HG02610 (cell line): ENCODE data around the gene MTRF1L.

Experiments
- ATAC-seq: cut with Tn5 transposase; IDR thresholded peaks from one replicate; pipeline ENCODE4 v1.9.1; 2021; ENCODE audit warnings: mild to moderate bottlenecking, moderate library complexity; ENCODE audit not compliant: unreplicated experiment

MTRF1L gene, protein sequence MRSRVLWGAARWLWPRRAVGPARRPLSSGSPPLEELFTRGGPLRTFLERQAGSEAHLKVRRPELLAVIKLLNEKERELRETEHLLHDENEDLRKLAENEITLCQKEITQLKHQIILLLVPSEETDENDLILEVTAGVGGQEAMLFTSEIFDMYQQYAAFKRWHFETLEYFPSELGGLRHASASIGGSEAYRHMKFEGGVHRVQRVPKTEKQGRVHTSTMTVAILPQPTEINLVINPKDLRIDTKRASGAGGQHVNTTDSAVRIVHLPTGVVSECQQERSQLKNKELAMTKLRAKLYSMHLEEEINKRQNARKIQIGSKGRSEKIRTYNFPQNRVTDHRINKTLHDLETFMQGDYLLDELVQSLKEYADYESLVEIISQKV

DNA sequence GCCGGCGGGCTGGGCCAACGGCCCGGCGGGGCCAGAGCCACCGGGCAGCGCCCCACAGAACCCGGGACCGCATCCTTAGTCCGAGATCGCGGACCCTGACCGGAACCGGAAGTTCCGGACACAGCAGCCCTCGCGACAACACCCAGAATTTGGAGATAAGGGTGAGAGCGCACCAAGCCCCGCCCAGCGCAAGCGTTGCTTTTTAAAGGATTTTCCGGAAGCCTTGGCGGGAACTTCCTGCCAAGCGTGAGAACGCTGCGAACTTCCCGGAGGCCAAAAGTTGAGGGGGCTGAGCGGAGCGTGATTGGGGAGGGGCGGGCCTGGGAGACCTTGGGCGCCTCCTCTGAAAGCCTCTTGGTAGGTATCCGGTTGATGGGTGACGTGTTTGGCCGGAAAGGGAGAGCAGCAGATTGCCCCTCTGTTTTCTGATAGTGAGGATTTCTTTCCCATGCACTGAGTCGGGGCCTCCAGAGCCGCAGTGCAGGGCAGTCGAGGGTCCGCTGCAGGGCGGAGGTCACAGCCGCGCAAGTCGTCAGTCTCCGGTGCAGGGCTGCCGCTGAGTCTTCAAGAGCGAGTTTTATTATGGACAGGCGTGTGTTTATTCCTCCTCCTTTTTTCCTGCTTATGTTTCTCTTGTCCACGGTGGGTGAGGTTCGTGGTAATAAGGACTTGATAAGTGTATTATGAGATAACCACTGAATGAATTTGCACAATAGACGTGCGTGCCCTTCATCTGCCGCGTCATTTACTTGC is at the start of gene MTRF1L:
Gene MTRF1L, minus strand, starts transcription at position 97 of the 753 bp plus-strand sequence. Its CDS starts 24 bp downstream, at position 73.
- peak; percentile 94 for ATAC-seq

DNA sequence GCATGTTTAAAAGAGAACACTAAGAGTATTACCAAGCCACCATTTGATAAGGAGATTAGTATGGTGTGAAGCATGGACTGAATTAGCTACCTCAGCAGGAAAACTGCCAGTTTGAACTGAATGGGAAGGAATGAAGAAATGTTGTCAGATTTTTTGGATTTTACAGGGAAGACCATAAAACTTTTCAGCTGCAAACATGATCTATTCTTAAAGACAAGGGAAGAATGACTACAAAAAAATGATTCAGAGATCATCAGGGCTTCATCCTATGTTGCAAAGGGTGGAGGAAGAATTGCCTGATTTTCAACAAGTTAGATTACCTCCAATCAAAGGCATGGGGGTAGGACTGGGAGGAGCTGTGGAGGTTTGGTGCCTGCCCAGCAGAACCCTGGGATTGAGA is 49.3 kb upstream of the MTRF1L start:
- ATAC-seq = no peak

DNA sequence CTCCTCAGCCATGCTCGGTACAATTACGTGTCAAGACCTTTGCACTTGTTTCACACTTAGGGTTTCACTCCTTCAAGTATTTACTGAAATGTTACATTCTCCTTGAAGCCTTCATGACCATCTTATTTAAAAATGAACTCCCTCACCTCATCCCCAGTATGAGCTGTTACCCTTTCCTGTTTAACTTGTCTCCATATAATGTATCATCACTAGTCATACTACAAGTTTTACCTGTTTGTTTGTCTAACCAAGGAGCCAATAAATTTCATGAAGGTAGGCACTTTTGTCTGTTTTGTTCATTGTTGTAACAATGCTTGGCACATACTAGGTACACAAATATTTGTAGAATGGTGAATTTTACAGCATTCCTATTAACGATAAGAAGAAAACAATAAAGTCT is 46.1 kb upstream of the MTRF1L start:
- ATAC-seq = no peak

DNA sequence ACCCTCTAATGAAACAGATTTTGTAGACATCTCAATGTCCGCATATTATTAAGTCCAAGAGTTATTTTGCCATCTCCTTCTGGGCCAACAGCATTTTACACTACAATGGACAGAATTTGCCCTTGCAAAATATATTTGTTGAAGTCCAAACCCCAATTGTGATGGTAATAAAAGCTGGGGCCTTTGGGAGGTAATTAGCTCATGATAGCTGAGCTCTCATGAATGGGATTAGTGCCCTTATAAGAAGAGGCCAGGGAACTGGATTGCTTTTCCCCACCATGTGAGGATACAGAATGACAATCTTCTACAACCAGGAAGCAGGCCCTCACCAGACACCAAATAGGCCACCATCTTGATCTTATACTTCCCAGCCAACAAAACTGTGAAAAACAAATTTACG is 44.9 kb upstream of the MTRF1L start:
- ATAC-seq = no peak

DNA sequence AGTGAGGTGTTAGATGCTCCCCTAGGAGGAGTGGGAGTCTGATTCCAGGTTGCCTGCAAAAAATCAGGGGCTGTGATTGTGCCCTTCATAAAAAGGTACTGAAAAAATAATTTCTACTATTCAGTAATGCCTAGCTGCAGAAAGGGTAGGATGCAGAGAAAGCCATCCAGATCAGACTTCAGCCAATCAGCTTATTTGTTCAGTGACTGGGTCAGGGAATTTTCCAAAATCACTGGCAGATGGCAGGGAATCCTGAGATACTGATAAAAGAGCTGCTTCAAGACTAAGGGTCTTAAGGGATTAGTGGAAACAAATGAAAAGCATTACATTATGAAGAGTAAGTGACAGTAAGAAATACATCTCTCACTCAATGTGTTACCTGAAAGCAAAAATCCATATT is 42.8 kb upstream of the MTRF1L start:
- no peak for ATAC-seq

DNA sequence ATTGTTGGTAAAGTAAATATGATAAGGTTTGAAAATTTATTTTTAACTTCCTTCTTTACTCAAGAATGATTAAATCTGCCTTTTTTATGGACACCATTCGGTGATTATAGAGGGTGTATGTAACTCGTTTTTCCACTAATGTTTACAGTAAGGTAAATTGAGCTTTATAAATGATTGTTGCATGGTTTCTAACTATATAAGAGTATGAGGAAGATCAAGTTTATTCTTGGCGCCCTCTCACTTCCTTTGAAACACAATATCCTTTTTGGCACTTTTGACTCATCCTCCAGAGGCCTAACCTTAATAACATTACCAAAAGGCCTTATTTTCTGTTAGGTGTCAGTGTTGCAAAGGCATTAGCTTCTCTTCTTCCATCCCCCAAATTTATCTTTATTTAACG is 41.8 kb upstream of the MTRF1L start:
- ATAC-seq = no peak

DNA sequence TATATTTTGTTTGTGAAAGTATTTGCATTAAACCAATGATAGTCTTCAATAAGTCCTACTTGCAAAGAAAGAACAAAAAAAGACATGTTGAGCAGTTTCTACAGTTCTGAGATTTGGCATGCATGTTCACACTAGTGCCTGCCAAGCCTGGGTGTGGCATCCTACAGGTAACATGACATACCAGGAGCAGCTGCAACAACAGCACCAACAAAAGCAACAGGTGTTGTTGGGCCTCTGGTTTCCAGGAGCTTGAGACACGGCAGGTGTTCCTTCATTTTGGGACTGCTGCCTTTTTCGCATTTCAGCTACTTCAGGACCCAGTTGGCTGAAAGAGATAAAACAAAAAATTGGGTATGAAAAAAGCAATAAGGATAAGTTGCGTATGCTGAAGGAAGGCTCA is 41.2 kb upstream of the MTRF1L start:
- no peak for ATAC-seq

DNA sequence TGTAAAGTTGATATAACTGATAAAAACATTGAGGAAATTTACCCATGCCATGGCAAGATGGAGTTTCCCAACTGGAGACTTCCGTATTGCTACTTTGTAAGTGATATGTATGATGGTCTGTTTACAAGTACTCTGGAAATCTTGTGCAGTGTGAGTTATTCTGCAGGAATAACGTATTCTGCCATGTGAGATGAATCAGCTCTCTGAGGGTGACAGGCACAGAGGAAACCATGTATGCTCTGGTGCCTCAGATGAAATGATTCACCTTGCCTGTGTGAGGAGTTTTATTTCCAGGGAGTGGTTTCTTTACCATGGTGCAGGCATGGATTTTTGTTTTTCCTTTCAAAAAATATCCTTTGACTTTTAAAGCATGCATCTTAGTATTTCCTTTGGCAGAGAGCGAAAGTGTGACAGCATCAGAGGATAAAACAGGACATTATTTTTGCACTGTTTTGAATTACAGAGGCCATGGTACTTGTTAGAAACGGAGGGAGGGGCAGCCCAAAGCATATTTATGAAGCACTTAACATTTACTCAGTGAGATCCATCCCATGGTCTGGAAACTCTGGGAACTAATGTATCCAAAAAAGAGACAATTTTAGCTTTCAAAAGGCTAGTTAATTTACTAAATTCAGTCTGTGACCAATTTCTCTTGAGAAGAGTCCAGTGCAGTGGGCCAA is 36.0 kb upstream of the MTRF1L start:
- ATAC-seq = no peak

DNA sequence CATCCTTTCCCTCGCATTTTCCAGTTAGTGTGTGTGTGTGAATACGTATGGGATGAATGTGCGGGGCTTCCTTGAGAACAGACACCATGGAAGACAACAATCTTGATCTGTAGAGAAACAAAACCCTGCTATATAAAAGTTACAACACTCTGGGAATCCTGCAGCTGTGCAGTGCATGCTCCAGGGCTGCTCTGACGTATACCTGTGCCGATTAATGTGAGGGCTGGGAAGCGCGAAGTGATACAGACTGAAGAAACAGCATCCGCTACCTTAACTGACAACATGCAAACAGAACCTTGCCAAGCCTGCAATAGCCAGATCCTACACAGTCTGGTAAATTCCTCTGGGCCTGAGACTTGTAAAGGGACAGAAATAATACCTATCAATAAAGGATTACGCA is 31.6 kb upstream of the MTRF1L start:
- no peak for ATAC-seq

DNA sequence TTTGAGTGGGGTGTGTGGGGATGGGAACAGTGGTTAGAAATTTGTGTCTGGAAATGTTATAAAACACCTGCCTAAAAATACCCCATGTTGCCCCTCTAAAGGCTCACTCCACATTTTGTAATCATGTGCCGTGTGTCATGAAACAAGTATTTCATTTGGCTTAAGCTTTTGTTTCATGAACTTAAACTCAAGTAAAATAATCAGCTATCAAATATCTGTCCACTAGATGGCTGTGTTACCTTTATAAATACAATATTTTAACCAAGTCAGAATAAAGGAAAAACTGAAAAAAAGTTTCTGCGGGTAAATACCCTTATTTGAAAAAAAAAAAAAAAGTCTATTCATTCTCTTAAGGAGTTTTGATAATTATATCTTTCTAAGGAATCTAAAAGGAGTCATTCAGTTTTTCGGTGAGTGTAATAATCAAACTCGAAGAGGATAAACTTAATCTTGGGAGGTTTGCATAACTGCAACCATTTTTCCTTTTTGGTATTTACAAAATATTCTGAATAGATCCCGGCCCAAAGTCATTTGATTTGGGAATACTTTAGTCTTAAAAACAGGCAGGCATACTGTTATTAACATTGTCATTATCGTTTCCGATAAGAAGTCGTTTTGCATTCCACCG is 29.9 kb upstream of the MTRF1L start:
- ATAC-seq = no peak

DNA sequence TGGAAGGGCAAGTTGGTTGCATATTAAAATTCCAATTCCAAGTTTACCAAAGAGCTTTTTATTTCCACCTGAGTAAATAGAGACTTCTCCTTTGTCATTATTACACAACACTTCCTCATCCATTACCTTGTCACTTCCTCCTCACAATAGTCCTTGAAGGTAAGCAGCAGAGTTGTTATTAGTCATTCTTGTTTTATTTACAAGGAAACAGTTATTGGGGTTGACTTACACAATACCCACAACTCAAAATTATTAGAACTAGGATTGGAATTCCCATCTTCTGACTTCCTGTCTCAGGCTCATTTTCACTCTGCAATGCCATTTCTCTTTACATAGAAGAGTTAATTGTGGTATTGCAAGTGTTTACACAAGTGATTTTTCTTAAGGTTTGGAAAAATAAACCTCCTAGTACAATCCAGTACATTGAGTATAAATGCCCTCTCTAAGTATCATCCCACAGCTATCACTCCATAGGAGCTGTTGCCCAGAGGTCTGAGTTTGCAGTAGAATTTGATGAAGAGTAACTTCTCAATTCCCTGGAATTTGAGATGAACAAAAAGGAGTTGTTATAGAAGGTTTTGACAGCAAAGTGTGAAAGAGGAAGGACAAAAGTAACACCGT is 28.9 kb upstream of the MTRF1L start:
- no peak for ATAC-seq

DNA sequence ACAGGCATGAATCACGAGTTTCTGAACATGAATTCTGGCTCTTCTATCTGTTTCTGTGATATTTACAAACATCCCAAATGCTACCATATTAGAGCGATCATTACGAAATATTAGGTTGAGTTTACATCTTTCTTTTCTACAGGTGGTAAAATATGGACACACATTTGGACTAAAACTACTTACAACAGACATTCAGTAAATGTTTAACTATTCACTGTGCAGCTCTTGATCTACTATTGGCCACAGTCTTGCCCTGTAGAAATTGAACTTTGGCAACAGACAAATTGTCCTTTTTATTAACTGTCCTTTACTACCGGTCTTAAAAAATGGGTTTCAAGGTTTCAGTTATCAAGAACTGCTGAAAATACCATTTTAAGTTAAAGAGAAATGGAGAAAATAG is 26.5 kb upstream of the MTRF1L start:
- ATAC-seq = no peak

DNA sequence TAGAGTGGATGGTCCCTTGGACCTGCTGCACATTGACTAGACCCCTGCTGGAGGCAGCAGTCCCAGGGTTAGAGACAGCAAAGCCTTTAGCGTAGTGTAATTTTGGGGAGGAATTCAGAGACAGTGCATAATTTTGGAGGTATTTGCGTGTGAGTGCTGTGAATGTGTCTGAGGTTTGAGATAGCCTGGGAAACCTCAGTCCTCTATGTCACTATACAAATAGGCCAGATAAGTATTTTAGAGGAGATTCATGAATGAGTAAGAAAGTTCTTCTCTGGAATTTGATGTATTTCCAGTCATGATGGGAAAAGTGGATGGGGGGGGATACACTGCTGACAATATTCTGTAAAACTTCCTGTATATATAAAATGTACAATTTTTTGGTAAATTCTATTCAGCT is 25.8 kb upstream of the MTRF1L start:
- ATAC-seq = no peak

DNA sequence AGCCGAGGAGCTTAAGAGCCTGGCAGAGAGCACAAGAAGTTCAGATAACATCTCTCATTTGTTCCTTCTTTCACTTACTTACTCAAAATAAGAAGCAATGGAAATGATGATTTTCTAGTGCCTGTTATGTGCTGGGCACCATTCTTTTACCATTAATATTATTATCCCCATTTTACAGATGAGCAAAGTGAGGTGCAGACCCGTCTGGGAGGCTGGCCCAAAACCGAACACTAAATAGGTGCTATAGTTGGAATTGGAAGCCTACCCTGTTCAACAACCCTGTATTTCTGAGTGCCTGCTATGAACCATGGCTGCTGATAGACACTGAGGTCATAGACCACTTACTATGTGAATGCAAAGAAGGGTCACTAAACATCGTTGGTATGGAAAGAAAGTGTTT is 25.0 kb upstream of the MTRF1L start:
- ATAC-seq = no peak

DNA sequence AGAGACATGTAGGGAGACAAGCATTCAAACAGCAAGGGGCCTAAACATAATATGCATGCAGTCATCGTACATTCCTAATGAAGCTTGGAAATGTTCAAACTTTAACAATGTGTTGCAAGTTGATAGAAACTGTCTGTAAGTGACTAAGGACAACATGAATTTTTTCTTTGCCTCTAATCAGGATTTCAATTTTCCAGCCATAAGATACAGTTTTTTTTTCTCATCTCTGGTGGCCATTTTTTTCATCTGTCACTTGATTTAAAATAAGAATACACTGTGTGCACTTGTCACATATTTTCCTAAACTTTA is 22.2 kb upstream of the MTRF1L start:
- ATAC-seq = no peak

DNA sequence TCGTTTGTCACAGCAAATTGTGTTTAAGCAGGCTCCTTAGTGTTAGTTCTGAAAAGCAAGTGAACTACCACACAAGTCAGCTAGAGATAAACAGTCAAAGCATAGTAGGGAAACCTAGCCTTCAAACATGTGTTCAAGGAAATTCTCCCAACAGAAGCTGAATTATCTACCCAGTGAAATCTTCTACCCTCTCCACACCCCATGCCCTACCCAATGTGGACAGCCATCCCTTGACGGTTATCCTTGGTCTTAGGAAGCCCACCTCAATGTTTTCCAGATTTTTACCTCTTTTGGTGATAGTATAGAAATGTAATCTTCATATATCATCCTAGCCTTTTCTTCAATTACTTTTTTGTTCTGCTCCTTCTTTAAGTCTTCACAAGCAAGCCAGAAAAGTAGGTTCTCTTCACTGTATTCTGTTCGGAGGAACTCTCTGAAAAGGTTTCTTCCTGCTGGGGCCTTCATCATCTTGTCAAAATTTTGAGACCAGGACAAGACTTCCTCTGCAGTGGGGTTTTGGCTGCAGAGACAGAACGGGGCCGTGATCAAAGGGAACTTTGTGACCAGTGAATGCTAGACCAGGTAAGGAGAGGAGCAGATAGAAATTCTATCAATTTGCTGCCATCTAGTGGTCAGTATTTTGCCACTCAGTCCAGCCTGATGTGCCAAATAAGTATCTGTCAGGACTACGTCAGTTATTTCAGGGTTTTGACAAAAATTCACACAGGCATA is 21.6 kb upstream of the MTRF1L start:
- peak; percentile 98 for ATAC-seq

DNA sequence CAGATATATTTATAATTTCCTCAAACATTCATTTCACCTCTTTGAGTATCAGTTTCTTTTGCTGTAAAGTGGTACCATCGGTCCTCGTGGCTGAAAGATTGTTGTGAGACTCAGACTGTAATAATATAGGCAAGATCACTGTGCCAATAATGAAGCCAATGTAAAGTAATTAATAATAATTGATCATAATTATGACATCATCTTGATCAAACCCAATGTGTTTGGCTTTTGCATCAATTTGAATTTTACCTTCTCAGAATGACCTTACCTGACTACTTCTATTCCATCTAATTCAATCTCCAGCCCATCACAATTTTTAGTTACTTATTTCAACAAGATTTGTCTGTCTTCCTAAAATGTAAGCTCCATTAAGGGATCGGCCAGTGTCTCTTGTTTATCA is 15.8 kb upstream of the MTRF1L start:
- ATAC-seq = no peak

DNA sequence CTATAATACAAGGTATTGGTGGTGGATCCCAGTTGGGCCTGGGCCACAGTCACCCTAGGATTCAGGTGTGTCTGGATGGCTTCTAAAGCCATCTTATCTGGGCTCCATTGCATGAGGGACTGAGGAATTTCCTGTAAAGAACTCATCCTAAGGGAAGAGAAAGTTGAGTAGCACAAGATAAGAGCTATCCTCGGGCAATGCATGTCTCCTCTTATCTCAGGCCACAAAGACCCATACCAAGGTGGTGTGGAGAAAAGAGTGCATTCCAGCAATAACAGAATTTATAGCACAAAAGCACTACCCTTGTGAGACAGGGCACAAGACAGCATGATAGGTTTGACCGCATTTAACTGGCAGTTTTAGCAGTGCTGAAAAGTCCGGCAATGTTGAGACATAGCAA is 14.3 kb upstream of the MTRF1L start:
- no peak for ATAC-seq

DNA sequence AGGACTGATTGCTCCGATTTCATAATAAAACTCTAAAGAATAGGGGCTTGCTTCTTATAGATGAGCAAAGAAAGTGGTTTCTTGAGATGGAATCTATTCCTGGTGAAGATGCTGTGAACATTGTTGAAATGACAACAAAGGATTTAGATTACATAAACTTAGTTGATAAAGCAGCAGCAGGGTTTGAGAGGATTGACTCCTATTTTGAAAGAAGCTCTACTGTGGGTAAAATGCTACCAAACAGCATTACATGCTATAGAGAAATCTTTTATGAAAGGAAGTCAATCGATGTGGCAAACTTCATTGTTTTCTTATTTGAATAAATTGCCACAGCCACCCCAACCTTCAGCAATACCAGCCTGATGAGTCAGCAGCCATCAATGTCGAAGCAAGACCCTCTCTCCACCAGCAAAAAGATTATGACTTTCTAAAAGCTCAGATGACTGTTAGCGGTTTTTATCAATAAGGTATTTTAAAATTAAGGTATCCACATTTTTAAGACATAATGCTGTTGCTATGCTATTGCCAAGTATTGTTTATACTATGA is 12.7 kb upstream of the MTRF1L start:
- ATAC-seq = no peak

DNA sequence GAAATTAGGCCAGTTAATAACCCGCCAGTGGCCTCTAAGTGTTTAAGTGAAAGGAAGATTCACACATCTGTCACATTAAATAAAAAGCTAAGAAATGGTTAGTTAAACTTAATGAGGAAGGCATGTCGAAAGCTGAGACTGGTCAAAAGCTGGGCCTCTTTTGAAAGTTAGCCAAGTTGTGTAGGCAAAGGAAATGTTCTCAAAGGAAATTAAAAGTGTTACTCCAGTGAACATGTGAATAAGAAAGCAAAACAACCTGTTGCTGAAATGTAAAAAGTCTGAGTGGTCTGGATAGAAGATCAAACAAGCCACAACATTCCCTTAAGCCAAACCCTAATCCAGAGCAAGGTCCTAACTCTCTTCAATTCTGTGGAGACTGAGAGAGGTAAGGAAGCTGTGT is 10.9 kb upstream of the MTRF1L start:
- ATAC-seq = no peak
